HG03460 (cell line): ENCODE measurements around the gene FGF12.

Source experiments
- ATAC-seq: cut with Tn5 transposase; IDR thresholded peaks from one replicate; pipeline ENCODE4 v1.9.1; 2021; ENCODE audit not compliant: unreplicated experiment

Gene FGF12

GRCh38 chr3:192422321-192422996 is 304.9 kb downstream of the FGF12 start:
- no peak for ATAC-seq

GRCh38 chr3:192419312-192419711 is 308.0 kb downstream of the FGF12 start:
- no peak for ATAC-seq

GRCh38 chr3:192417559-192418055 is 309.7 kb downstream of the FGF12 start:
- ATAC-seq = no peak

- ATAC-seq = no peak
Observed at GRCh38 chr3:192417017-192417416, 310.3 kb downstream of the FGF12 start.

- no peak for ATAC-seq
Observed at GRCh38 chr3:192413461-192413860, 313.9 kb downstream of the FGF12 start.

- no peak for ATAC-seq
Observed at GRCh38 chr3:192410684-192410960, 316.7 kb downstream of the FGF12 start.

- ATAC-seq = no peak
Observed at GRCh38 chr3:192409838-192410683, 317.3 kb downstream of the FGF12 start.

GRCh38 chr3:192409201-192409837 is 318.0 kb downstream of the FGF12 start:
- ATAC-seq = no peak

- no peak for ATAC-seq
Observed at GRCh38 chr3:192408647-192409200, 318.6 kb downstream of the FGF12 start.

- ATAC-seq = no peak
Observed at GRCh38 chr3:192408007-192408646, 319.2 kb downstream of the FGF12 start.

GRCh38 chr3:192399767-192400166 is 327.6 kb downstream of the FGF12 start:
- no peak for ATAC-seq

GRCh38 chr3:192397012-192397411 is 330.3 kb downstream of the FGF12 start:
- no peak for ATAC-seq

- no peak for ATAC-seq
Observed at GRCh38 chr3:192395506-192395905, 331.8 kb downstream of the FGF12 start.

GRCh38 chr3:192392986-192393385 is 334.4 kb downstream of the FGF12 start:
- ATAC-seq = no peak

GRCh38 chr3:192382861-192383260 is 344.5 kb downstream of the FGF12 start:
- ATAC-seq = no peak

GRCh38 chr3:192373586-192373985 is 353.8 kb downstream of the FGF12 start:
- no peak for ATAC-seq

- no peak for ATAC-seq
Observed at GRCh38 chr3:192373032-192373431, 354.3 kb downstream of the FGF12 start.

- ATAC-seq = no peak
Observed at GRCh38 chr3:192372616-192373015, 354.7 kb downstream of the FGF12 start.

- no peak for ATAC-seq
Observed at GRCh38 chr3:192371870-192372400, 355.4 kb downstream of the FGF12 start.

- ATAC-seq = no peak
Observed at GRCh38 chr3:192367616-192368015, 359.7 kb downstream of the FGF12 start.

GRCh38 chr3:192366916-192367315 is 360.4 kb downstream of the FGF12 start:
- no peak for ATAC-seq
